Neural cell (in vitro differentiated cells): ENCODE data around the gene PYGM.

Experiments used
- CTCF ChIP-seq: fragments of 450-650 bp; IDR thresholded peaks from 2 replicates; pipeline ENCODE4 v1.5.1; 2014; ENCODE audit warnings: antibody characterized with exemption, mild to moderate bottlenecking, moderate library complexity; ENCODE audit not compliant: poor library complexity, severe bottlenecking
- SMC3 ChIP-seq: fragments of 450-650 bp; conservative IDR thresholded peaks from 2 replicates; pipeline ENCODE4 v1.6.1; 2014; ENCODE audit warnings: antibody characterized with exemption, mild to moderate bottlenecking, moderate library complexity; ENCODE audit not compliant: poor library complexity

DNA sequence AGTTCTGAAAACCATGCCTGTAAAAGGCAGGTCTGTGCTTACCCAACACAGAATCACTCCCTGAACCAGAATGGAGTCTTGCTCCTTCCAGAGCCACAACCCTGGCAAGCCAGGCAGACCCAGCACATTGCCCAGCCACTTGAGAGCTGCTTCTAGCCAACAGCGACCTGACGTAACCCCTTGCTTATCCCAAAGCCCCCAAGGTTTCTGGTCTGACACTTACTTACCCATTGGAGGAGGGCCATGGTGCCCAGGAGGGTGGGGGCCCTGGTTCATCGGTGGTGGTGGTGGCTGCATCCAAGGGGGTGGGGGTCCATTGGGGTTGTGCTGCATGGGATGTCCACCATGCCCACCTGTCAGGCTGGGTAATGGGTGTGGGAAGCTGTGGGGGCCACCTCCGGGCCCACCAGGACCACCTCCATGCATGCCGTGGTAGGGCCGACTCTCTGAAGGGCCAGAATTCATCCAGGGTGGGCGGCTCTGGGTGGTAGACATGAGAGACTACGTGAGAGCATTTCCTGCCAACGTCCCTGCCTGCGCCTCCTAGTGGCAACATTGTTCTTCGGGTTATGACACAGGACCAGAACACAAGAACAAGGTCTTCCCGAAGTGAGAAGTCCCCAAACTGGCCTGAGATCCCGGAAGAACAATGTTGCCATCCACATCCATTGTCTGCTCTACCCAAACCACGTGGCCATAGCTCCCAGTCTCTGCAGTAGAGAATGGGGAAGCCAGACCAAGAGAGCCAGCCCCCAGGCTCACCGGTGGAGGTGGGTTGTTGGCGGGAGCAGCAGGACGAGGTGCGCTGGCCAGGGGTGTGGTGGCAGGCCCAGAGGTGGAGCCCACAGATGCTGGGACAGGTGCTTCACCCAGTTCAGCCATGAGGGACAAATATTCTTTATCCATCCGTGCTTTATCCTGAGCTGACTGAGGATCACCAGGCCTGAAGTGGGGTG is 7.8 kb upstream of the PYGM start:
- peak; percentile 69 for TF ChIP-seq CTCF
- TF ChIP-seq SMC3 = peak; percentile 71
